Transverse colon (tissue), 4 donors: ENCODE measurements around the gene TAS2R16.

Source experiments
- CTCF ChIP-seq, 5 experiments: fragments of 200-600 bp in 3 of 5; fragments of 450-650 bp in 2 of 5; sonication (generic) in 3 of 5; IDR thresholded peaks; 1 replicate in 2 of 5; 2 replicates in 3 of 5; pipeline ENCODE4 v1.5.1; 2016 to 2017; ENCODE audit warnings: antibody characterized with exemption in 5 of 5, inconsistent platforms in 3 of 5, mild to moderate bottlenecking in 2 of 5, moderate library complexity in 1 of 5
- EP300 ChIP-seq: sonication (generic); formaldehyde crosslinking; IDR thresholded peaks from one replicate; pipeline ENCODE4 v1.6.1; 2017; ENCODE audit warnings: antibody characterized with exemption, low read depth
- POLR2A ChIP-seq: fragments of 450-650 bp; IDR thresholded peaks from one replicate; pipeline ENCODE4 v1.6.1; 2016; ENCODE audit warnings: antibody characterized with exemption, mild to moderate bottlenecking, moderate library complexity
- POLR2AphosphoS5 ChIP-seq, 3 donors: sonication (generic); formaldehyde crosslinking; IDR thresholded peaks; one replicate each; pipeline ENCODE4 v1.6.1; 2016; ENCODE audit warnings: antibody characterized with exemption in 3 of 3

DNA sequence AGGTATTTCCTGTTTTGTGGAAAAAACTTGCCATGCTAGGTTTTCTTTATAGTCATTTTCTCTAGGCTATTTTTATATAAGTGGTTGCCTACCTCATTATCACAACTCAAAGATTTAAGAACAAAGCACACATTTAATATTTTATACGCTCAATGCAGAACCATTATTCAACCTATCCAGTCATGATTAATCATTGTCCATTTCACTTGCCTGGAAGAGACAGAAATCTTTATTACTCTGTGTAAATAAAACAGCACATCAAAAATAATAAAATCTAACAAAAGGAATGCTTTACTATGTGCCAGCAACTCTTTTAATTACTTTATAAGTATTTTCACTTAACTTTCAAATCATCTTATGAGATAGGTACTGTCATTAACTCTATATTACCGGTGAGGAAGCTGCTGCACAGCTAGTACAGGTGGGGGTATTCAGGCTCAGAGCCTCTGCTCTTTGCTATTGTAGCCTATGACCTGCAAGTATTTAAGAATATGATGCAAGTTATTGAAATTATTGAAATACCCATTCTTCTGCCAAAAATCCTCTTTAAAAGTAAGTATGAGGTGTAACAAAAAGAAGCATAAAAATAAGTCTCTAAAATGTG is 16.4 kb upstream of the TAS2R16 start:
- TF ChIP-seq POLR2A, result no peak
- TF ChIP-seq CTCF (IDR thresholded peaks at IDR 0.05), result no peak
- no peak for TF ChIP-seq POLR2AphosphoS5 (IDR thresholded peaks at IDR 0.05)
- TF ChIP-seq EP300, result no peak
